HG03045 (cell line): ENCODE results near the gene ZNF418.
"Not testable (repeated sequence)": the region's sequence is repeated elsewhere in the genome, so short reads cannot be mapped to it uniquely, and the experiment has no call there.

ENCODE experiments used
- ATAC-seq: cut with Tn5 transposase; IDR thresholded peaks from one replicate; pipeline ENCODE4 v1.9.1; 2021; ENCODE audit warnings: mild to moderate bottlenecking, moderate library complexity; ENCODE audit not compliant: unreplicated experiment

Gene ZNF418

DNA sequence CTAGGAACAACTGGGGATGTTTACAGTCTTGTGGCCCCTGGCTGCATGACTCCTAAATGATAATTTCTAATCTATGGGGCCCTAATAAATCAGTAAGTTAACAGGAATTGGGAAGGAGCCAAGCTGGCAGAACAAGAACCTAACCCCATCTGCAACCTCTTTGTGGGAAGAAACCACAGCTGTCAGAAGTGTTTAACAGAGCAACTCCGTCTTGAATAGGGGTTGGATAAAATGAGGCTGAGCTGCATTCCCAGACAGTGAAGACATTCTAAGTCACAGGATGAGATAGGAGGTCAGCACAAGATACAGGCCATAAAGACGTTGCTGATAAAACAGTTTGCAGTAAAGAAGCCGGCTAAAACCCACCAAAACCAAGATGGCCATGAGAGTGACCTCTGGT lies 44.5 kb downstream of the ZNF418 start:
- ATAC-seq: not testable (repeated sequence)

DNA sequence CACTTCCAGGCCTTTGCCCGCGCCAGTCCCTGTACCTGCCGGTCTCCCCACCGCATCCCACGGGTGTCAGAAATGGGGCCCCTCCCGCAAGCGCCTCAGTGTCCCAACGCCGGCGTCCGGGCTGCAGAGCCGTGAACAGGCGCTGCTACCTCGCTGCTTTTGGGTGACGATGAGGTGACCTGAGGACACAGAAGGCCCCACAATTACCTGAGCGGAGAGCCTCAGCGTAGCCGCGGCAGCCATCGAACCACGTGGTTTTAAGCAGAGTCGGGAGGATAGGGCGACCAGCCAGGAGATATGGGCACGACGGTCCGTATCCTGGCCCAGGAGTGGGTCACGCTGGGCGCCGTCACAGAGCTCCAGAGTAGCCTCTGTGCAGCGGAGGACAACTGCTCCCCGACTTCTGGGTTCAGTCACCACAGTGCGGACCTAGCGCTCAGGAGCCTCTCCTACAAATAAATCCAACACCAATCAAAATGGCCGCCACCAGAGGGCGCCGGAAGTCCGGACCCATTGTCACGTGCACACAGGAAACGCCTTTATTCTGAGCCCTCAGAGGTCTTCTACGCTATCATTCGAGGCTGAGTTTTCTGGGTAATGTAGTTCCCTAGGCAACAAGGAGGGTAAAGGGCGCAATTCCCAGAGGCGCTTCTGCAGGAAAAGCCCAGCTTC lies 46.5 kb downstream of the ZNF418 start, which contains the start of gene ZNF814:
Gene ZNF814, minus strand, starts transcription at position 478 of the 672 bp plus-strand sequence. Its CDS starts 235 bp downstream, at position 243.
- ATAC-seq: peak; percentile 71

DNA sequence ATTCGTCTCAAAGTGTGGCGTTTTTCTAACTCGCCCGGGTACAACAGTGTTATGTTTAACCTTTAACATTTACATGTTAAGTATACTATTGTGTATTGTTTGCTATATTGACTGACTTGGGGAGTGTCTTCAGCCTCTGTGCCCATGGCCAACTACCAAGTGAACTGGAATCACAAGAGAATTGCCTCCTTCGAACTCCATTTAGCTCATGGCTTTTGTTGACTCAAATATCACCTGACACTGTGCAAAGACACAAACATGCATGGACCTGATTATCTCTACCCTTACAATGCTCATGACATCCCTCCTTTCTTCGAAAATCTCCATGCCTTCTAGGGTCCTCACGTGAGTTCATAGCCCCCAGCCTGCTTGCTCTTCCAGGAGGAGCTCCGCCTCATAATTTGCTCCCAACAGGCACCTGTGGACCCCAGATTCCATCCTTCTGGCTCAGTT lies 47.1 kb downstream of the ZNF418 start:
- ATAC-seq: no peak

DNA sequence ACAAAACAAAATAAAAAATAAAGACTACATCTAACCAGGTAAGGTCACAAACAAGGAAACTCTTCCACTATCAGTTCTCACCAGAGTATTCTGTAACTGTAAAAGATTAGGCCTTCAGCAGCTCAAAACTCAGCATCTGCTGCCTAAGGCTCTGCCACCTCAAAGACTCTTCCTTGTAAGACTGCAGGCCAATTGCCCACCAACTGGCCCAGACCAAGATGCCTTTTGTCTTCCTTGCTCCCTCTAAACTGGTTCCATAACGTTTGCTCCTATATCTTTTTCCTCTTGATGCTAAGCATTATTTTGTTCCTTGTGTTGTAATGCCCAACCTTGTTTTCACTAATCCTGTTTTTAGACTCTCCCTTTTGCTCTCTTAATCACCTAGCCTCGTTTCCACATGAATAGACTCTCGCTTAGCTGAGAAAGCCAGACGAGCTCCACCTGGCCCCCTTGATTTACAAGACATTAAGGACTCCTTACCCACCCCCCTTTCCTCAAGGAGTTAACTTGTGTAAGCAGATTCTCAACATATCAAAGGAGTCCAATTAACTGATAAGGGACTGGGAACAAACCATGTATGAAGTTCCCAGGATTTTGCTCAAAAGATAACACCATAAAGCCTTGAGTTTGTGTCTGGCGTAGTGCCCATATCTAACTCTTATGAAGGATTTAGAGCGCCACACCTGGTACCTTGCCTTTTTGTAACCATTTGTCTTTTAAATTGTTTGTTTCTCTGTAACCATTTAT lies 47.8 kb downstream of the ZNF418 start:
- no peak for ATAC-seq

DNA sequence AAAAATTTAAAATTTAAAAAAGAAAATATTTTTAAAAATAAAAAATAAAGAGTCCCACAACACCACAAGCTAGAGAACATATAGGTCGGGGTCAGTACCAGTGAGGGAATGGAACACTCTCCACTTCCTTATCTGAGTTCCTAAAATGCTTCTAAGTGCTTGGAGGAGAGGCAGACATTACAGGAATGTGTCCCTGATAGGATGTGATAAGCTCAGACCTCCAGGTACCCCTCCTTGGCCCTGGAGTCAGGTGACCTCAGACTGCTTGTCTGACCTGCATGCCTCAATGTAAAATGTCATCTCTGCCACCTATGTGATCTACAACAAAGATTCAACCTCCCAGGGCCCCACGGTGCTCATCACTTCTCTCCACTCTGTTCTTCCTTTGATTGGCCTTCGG lies 49.2 kb downstream of the ZNF418 start:
- no peak for ATAC-seq

DNA sequence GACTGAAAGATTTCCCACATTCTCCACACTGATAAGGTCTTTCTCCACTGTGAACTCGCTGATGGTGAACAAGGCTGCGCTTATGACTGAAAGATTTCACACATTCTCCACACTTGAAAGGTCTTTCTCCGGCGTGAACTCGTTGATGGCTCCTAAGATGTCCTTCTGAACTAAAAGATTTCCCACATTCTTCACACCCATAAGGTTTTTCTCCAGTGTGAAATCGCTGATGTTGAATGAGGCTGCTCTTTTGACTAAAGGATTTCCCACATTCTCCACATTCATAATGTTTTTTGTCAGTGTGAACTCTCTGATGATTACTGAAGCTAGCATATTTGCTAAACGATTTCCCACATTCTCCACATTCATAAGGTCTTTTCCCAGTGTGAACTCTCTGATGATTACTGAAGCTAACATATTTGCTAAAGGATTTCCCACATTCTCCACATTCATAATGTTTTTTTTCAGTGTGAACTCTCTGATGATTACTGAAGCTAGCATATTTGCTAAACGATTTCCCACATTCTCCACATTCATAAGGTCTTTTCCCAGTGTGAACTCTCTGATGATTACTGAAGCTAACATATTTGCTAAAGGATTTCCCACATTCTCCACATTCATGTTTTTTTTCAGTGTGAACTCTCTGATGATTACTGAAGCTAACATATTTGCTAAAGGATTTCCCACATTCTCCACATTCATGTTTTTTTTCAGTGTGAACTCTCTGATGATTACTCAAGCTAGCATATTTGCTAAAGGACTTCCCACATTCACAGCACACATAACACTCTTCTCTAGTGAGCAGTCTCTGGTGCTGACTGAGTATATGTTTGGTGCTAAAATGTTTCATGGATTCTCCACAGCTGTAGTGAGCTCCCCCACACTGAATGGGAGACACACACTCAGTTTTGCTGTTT lies 61.1 kb downstream of the ZNF418 start:
- ATAC-seq: not testable (repeated sequence)

DNA sequence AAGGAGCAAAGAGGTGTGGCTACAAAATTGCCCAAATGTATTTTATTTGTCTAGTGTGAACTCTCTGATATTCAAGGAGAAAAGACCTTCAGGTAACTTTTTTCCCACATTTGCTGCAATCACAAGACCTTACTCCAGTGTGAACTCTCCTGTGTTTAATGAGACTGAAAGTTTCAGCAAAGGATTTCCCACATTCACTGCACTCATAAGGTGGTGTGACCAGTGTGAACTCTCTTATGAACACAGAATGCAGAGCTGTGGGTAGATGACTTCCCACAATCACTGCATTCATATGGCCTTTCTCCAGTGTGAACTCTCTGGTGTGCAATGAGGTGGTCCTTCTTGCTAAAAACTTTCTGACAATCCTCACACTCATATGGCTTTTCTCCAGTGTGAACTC lies 62.8 kb downstream of the ZNF418 start:
- ATAC-seq: no peak
